Cerebellar nuclear complex (tissue), 1 donor: ENCODE measurements around the gene SLC2A5.

Experiments used
- DNase-seq, 2 experiments: peaks; one replicate each; lab custom pipeline; 2025; lab: John Stamatoyannopoulos, UW

Gene SLC2A5

DNA sequence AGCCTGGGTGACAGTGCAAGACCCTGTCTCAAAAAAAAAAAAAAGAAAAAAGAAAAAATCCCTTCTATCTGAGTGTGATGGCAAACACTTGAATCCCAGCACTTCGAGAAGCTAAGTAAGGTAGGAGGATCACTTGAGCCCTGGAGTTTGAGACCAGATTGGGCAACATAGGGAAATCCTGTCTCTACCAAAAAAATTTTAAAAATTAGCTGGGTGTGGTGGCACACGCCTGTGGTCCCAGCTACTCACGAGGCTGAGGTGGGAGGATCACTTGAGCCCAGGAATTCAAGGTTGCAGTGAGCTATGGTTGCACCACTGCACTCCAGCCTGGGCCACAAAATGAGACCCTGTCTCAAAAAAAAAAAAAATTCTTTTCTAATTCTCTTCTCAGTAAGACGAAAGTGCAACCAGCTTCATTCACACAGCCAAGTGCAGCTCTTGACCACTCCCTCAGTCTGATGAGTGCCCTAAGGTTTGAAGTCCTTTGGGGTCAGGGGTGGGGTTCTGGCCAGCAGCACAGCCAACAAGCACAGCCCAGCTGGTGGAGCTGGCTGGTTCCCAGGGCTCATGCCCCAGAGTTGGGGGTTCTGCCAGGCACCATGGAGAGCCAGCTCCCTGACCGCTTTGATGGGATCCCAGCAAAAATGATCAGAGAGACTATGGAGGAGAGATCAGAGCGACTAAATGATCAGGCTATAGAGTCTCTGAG is 8.0 kb downstream of the SLC2A5 start:
- no peak for DNase-seq

DNA sequence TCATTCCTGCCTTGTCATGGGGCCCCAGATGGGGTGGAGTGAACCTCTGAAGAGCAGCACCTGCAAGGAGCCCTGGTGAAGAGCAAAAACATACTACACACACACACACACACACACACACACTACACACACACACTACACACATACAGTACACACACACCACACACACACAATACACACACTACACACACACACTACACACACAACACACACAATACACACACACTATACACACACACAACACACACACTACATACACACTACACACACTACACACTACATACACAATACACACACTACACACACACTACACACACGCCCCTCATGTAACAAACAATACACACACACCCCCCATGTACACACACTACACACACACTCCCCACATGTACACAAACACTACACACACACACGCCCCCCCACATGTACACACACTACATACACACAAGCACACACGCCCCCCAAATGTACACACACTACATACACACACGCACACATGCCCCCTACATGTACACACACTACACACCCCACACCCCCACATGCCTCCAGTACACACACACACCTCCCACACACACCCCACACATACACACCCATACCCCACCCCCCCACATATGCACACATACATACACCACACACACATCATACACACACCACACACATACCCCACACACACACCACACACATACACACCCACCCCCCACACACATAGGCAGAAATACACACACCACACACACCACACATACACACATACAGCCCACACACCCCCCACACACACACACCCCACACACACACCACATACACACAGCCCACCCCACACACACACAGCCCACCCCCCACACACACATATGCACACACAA is 9.3 kb downstream of the SLC2A5 start:
- no peak for DNase-seq

DNA sequence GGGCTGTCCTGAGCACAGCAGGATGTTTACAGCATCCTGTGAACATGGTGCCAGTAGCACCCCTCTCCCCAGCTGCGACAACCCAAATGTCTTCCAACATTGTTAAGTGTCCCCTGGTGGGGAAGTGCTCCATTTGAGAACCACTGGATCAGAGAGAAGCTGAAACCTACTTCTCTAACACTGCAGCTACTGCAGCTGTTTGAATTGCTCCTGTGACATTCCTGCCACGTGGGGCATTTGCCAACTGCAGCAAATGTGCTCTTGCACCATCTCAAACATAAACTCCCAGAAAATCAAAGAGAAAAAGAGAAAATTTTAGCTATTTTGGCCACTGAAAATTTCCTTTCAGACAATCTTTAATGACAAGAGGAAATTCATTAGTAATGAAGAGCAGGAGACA is 11.0 kb downstream of the SLC2A5 start:
- DNase-seq, result no peak

DNA sequence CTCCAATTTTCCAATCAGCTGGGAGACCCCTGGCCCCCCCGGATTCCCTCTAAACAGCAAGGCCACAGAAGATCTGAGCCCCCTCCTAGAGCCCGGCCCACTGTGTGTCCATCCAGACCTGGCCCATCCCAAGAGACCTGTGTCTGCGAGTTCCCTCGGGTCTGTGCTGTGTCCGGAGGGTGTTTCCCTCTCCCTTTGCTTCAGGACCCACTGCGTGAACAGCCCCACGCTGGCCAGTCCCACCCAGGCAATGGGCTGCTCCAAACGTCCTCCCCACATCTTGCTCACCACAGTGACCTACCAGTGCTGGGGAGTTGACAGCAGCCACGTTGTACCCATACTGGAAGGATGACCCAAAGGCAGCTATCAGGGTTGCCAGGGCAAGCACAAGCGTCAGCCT is 11.6 kb downstream of the SLC2A5 start:
- no peak for DNase-seq

DNA sequence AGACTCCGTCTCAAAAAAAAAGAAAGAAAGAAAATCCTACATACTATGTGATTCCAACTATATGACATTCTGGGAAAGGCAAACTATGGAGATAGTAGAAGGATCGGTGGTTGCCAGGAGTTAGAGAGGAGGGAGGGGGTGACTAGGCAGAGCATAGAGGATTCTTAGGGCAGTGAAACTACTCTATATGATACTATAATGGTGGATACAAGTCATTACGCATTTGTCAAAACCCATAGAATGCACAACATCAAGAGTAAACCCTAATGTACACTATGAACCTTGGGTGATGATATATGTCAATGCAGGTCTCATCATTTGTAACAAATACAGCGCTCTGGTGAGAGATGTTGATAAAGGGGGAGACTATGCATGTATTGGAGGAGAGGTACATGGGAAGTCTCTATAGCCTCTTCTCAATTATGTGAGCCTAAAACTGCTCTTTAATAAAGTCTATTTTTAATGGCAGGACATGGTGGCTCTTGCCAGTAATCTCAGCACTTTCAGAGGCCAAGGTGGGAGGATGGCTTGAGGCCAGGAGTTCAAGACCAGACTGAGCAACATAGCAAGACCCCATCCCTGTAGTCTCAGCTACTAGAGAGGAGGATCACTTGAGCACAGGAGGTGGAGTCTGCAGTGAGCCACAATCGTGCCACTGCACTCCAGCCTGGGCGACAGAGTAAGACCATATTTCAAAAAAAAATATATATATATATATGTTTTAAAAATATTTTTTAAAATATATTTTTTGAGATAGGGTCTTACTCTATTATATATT is 17.0 kb downstream of the SLC2A5 start:
- no peak for DNase-seq

DNA sequence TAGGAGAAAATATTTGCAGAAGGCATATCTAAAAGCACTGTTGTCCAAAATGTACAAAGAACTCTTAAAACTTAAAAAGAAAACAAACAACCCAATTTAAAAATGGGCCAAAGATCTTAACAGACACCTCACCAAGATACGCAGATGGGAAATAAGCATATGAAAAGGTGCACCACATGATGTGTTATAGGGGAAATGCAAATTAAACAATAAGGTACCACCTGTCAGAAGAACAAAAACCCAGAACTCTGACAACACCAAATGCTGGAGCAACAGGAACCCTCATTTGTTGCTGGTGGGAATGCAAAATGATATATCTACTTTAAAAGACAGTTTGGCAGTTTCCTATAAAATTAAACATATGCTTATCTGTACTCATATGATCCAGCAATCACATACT is 18.1 kb downstream of the SLC2A5 start:
- DNase-seq, result no peak

DNA sequence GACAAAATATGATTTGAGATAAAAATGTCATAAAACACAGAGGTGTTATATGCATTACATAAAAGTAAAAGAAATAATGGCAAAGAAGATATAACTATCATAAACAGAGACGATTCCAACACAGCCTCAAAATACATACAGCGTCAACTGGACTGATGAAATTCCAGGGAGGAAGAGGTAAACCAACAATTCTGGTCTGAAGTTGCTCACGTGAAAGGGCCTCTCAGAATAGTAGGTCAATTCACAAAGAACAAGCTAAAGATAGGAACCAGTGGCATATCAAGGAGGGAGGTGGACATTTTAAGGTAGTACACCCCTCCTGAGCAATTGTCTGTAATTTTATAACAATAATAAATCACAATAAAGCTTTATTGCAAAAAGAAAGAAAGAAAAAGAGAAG is 18.6 kb downstream of the SLC2A5 start:
- no peak for DNase-seq

DNA sequence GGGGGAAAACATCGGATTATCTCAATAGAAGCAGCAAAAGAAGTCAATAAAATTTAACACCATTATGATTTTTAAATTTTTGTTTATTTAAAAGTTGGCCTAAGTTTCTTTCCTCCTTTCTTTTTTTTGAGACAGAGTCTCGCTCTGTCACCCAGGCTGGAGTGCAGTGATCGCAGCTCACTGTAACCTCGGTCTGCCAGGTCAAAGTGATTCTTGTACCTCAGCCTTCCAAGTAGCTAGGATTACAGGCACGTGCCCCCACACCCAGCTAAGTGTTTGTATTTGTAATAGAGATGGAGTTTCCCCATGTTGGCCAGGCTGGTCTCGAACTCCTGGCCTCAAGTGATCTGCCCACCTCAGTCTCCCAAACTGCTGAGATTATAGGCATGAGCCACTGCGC is 20.9 kb downstream of the SLC2A5 start:
- no peak for DNase-seq

DNA sequence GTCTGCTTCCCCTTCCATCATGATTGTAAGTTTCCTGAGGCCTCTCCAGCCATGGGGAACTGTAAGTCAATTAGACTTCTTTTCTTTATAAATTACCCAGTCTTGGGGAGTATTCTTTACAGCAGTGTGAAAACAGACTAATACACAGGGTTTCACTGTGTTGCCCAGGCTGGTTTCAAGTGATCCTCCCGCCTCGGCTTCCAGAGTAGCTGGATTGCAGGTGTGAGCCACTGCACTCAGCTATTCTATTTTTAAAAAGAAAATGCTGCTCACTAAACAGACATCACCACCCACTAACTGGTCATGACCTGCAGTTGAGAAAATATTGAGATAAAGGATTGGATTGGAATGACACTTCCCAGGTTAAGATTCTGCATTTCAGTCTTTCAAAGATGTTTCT is 22.4 kb downstream of the SLC2A5 start:
- no peak for DNase-seq

DNA sequence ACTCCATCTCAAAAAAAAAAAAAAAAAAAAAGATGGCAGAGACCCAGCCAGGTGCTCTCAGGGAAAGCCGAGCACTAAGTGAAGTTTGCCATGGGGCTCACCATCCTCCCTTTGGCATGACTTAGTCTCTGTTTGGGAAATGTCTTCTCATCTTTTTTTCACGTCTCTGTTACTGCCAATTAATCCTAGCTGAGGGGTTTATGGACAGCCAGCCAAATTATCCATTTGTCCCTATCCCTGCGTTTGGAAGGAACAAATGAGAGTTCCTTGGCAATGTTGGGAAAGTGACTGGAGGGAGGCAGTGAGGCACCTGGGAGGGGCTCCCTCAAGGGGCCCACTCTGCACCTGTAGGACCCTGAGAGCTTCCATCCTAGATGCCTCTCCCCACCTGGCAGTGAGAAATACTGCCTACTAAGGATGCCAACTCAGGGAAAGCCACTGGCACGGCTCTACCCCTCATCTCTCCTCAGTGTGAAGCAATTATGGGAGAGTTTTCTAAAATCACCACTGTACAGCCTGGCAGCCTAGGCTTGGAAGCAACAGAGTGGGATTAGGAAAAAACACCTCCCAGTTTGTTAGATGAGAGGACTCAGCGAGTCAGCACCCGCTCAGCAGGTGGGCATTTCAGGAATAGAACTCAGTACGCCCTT is 23.4 kb downstream of the SLC2A5 start:
- no peak for DNase-seq

DNA sequence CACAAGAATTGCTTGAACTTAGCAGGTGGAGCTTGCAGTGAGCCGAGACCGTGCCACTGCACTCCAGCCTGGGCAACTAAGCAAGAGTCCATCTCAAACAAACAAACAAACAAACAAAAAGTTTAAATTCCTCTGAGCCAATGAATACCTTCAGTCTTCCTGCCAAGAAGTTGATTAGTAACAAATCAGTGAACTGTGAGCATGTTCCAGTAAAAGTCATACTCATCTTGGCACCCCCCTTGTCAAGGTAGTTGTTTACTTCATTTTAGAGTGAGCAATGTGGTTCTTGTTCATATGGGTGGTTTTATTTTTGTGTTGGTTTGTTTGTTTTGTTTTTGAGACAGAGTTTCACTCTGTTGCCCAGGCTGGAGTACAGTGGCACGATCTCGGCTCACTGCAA is 25.2 kb downstream of the SLC2A5 start:
- no peak for DNase-seq

DNA sequence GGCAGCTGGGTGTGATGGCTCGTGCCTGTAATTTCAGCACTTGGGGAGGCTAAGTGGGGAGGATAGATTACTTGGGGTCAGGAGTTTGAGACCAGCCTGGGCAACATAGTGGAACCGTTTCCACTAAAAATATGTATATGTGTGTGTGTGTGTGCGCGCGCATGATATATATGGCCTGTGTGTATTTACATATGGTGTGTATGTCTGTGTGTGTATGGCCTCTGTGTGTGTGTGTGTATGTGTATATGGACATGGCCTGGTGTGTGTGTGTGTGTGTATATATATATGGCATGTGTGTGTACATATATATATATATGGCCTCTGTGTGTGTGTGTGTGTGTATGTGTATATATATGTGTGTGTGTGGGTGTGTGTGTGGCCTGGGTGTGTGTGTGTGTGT is 27.2 kb downstream of the SLC2A5 start:
- no peak for DNase-seq

DNA sequence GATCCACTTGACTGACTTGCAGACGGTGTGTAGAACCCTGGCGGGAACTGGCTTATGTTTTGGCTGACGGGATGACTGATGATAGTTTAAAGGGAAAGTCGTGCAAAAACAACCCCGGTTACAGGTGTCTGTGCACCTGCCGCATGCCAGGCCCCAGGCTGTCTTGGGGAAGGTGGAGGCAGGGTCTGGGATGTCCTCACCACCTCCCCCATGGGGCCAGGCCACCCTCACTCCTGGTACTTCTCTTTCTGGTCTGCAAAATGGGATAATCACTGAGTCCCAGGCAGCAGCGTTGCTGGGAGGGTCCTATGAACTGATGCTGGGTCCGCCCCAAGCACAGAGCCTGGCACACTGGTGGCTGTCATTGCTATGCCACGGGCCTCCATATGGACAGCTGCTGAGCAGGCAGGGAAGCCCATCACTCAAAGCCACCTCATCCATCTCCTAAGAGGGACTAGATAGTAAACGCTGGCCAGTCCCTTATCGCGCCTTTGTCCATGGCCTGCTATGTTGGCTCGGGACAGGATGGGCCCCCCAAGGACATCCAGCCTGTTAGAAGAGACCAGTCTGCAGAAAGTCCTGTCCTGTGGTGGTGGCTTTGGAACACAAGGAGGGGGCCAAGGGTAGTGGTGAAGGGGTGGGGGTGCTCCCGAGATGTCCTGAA is 28.2 kb downstream of the SLC2A5 start:
- DNase-seq, result no peak

DNA sequence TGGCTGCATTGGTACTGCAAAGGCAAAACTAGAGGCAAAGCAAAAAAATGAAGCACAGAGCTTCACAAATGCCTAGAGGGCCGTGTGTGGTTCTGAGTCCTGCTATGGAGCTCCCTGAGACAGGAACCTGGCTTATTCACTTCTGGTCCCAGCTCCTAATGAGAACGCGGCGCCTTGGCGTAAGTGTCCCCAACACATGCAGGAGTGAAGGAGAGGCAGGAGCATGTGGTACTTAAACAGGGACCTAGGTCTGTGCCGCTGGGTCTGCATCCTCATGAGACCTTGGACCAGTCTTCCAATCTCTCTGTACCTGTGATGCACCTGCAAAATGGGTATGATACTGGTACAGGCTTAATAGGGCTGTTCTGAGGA is 28.8 kb downstream of the SLC2A5 start:
- DNase-seq, result no peak

DNA sequence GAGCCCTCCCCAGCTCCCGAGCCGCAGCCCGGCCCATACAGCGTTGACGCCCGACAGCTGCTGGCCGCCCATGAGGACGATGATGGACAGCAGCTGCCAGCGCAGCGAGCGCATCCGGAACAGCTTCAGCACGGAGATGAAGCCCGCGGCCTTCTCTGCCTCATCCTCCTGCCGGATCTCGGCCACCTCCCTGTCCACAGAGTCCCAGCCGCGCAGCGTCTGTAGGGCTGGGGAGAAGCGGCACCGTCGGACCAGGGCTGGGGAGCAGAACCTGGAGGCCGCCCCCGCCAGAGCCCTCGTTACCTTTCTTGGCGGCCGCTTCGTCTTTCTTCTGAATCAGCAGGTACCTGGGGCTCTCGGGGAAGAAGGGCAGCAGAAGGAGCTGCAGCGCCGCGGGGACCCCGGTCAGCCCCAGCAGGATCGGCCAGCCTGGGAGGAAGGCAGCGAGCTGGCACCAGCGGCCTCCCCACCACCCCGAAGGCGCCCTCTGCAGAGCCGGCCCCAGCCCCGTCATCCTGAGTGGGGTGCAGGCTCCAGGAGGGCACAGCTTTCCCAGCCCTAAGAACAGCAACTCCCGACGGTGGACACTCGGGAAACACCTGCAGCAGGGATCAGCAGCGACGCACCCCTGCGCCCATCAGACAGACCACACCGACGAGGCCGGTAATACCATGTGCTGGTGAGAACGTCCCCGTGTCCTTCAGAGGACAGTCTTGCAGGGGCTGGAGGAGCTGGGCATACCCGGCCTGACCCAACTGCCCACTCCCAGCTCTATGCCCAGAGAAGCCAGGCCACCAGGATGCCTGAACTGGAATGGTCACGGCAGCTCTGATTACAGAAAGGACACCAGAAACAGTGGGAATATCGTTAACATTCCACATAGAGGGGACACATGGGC is 29.4 kb downstream of the SLC2A5 start:
- no peak for DNase-seq

DNA sequence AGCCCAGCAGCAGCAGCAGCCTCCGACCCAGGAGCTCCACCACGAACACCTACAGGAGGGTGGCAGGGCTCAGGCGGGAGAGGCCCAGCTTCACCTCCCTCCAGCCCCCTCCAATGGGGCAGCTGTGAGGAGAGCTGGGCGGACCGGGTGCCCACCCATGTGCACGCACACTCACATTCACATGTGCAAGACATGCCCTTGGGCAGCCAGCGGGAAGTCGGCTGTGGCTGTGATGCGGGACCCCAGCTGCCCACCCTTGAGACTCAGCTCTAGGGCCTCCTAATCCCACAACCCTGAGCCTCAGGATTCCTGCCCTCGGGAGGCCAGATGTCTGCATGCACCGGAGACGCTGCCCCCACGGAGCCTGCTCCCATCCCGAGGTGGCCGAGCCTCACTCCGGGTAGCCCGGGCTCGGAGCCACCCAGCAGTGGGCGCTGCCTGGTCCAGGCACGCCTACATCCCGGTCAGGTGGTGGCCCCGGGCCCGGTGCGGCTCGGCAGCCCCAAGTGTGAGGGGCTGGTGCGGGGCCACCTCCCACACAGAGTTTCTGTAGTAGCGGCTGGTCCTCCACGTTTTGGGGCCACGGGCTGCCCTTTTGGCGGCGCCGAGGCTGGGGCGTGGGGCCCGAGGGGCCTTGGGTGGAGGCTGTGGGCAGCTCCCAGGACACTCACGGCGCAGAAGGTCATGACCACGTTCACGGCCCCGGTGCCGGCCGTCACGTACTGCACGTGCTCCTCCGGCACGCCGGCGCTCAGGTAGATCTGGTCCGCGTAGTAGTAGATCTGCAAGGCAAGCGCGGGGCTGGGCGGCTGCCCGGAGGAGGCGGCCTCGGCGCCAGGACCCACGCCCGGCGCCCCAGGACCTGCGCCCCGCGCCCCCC is 30.3 kb downstream of the SLC2A5 start:
- no peak for DNase-seq

DNA sequence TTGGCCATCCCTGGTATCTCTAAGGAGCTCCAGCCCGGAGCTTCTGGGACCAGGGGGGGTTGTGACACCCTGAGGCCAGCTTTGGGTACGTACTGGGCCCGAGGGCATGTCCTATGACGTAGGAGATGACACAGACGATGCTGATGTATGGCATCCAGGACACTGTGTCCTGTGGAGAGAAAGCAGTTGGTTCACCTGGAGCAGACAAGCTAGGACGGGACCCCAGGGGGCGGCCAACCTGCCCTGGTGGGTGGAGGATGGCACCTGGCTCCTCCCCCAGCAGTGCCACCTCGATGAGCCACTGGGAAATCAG is 31.1 kb downstream of the SLC2A5 start:
- no peak for DNase-seq

DNA sequence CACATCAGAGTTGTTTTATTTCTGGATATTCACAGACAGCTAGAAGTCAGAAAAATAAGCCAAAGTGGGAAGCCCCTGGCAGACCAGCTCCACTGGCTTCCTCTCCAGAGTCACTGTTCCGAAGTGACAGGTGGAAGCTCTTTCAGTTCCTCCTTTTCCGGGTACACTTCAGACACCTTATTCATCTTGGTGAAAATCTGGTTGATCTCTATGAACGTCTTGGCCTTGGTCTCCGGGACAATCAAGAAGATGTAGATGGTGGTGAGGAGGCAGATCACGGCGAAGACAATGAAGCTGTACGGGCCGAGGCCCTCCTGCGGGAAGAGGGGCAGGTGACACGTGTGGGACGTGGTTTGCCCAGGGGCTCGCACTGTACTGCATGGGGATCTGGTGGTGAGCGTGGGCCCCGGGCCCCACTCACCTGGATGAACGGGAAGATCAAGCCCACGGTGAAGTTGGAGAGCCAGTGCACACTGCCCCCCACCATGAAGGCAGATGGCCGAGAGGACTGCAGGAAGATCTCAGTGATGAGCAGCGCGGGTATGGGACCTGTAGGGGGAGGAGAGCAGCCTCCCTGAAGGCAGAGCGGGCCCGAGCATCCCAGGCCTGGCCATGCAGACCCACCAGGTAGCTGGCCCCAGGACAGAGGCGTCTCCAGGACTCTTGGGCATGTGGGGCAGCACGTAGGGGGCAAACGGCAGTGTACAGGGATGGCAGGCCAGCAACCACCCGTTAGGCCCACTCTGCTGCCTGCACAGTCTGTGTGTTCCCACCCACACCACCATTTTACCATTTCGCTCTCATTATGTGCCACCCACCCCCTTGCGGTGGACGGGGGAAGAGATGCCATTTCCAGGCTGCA is 31.7 kb downstream of the SLC2A5 start:
- DNase-seq, result no peak

DNA sequence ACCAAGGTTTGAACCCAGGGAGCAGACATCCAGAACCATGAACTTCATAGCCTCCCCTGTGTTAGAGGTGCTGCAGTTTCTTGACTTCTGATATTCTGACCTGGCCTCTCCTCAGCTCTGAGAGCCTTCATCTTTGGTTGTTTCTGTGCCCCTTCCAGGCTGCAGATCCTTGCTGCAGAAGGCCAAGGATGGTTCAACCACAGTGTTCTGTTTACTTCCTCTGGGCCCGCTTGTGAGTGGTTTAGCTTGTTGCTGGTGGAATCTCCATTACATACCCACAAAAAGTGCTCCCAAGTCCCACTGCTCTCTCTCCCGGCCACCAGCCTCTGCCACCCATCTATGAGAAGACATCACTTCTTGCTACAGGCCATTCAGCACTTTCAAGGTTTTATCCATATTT is 34.2 kb downstream of the SLC2A5 start:
- DNase-seq, result no peak
